Chondrocyte (in vitro differentiated cells): ENCODE measurements around the gene FAM193A. TPM values are rescaled to one million over a fixed set of nuclear protein-coding genes. Genes with fewer than 3 reads are reported as not detected.

Experiments
- DNase-seq: peaks from one replicate; pipeline ENCODE4 v3.0.0; 2021; ENCODE audit warnings: mixed read lengths, low spot score
- H3K27ac Mint-ChIP-seq: one replicate; pipeline ENCODE4 v1.8.0; 2021; ENCODE audit warnings: mild to moderate bottlenecking, moderate library complexity, mixed read lengths; ENCODE audit not compliant: unreplicated experiment
- H3K27me3 Mint-ChIP-seq: 2 replicates; pipeline ENCODE4 v1.8.0; 2021; ENCODE audit warnings: low read depth, mixed read lengths
- H3K36me3 Mint-ChIP-seq: 2 replicates; pipeline ENCODE4 v1.8.0; 2021; ENCODE audit warnings: low read depth, mixed read lengths
- H3K4me1 Mint-ChIP-seq: 2 replicates; pipeline ENCODE4 v1.8.0; 2021; ENCODE audit warnings: low read depth, mild to moderate bottlenecking, mixed read lengths
- H3K4me3 Mint-ChIP-seq: one replicate; pipeline ENCODE4 v1.8.0; 2021; ENCODE audit warnings: mild to moderate bottlenecking, moderate library complexity, mixed read lengths; ENCODE audit not compliant: unreplicated experiment
- H3K9me3 Mint-ChIP-seq: 2 replicates; pipeline ENCODE4 v1.8.0; 2021; ENCODE audit warnings: low read depth, mixed read lengths
- total RNA-seq: library from RNA; stranded (reverse); gene quantifications from 3 replicates; pipeline ENCODE4 v1.2.1, GENCODE V29; 2021
- TF ChIP-seq, protein P1 (sequence below): fragments of 200-600 bp; sonication (generic); IDR thresholded peaks from 2 replicates; pipeline ENCODE4 v1.5.0; 2021; ENCODE audit warnings: antibody characterized with exemption, mild to moderate bottlenecking, moderate library complexity

Gene FAM193A
- total RNA-seq, 1 donor from 2014 or later = 24.9 TPM

DNA sequence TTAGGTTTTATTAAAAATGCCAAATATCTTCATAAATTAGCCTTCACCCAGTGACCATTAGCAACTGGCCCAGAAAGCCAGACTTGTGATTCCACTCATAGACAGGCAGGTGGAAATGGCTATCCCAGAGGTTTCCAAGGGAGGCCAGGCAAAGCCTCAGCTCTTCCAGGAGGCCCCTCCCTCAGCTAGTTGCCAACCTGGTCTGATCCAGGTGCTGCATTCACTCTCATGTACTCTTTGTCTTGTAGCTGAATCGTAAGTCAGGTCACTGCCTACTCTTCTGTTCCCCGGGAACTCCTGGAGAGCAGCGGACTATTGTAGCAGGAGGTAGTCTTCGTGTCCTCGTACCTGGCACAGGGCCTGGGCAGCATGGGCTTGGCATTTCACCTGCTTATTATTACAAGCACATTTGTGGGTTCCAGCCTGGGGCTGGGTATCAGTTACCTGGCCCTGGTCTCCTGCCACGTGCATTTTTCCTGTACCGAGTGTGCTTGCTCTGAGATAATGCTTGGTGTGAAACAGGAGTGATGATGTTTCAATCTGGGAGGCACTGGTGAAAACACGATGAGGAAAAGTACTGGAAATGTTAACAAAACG lies 101.6 kb downstream of the FAM193A start:
- H3K9me3 Mint-ChIP-seq = no peaks in the 10 kb centered on the region
- TF ChIP-seq, protein P1, sequence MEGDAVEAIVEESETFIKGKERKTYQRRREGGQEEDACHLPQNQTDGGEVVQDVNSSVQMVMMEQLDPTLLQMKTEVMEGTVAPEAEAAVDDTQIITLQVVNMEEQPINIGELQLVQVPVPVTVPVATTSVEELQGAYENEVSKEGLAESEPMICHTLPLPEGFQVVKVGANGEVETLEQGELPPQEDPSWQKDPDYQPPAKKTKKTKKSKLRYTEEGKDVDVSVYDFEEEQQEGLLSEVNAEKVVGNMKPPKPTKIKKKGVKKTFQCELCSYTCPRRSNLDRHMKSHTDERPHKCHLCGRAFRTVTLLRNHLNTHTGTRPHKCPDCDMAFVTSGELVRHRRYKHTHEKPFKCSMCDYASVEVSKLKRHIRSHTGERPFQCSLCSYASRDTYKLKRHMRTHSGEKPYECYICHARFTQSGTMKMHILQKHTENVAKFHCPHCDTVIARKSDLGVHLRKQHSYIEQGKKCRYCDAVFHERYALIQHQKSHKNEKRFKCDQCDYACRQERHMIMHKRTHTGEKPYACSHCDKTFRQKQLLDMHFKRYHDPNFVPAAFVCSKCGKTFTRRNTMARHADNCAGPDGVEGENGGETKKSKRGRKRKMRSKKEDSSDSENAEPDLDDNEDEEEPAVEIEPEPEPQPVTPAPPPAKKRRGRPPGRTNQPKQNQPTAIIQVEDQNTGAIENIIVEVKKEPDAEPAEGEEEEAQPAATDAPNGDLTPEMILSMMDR = no peak

DNA sequence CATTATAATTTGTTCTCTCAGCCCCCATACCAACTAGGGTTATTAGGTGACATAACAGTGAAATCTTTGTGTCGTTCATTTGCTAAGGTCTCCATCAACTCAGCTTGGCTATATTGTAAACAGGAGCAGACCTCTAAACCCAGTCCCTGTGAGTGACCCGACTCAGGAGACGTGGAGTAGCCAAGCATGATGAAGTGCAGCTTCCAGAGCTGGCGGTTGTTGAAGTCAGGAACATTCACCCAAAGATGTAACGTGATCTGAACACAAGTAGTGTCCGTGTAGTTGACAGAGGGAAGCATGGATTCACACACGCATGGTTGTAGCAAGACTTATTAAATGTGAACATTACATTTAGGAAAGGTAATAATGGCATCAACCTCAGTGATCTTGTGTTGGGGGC lies 102.3 kb downstream of the FAM193A start:
- peaks cover 18% of the 10 kb centered on the region for H3K36me3 Mint-ChIP-seq
- no peaks in the 10 kb centered on the region for H3K27me3 Mint-ChIP-seq
- H3K4me3 Mint-ChIP-seq = no peak overlapping the region
- H3K27ac Mint-ChIP-seq = no peak overlapping the region
- no peaks in the 10 kb centered on the region for H3K9me3 Mint-ChIP-seq
- DNase-seq = no peak
- peaks cover 3% of the 10 kb centered on the region for H3K4me1 Mint-ChIP-seq
- TF ChIP-seq, protein P1 = no peak

More for the DNA sequence above, 101.6 kb downstream of the FAM193A start:
- Mint-ChIP-seq H3K27ac (no peak overlapping the region), H3K36me3 (peaks cover 18% of the 10 kb centered on the region), H3K4me1 (peaks cover 3% of the 10 kb centered on the region), H3K4me3 (no peak overlapping the region), H3K27me3 (no peaks in the 10 kb centered on the region)
- no peak for DNase-seq

DNA sequence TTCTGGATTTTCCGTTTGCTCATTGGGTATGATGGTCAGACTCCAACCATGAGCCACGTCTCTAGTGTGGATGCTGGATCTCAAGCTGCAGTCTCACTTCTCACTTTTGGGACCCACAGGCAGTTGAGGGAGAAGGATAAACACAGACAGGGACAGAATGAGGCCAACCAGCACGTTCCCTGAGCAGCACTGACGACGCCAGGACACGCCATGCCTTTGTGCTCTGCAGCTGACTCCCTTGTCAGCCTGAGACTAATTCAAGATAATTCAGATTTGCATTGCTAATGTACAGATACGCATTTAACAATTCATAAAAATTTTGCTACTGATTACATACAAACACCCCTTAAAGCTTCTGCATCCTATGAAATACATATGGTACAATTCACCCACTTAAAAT lies 106.5 kb downstream of the FAM193A start:
- Mint-ChIP-seq H3K4me3 (no peak overlapping the region), H3K36me3 (peaks cover 22% of the 10 kb centered on the region), H3K27ac (no peak overlapping the region), H3K27me3 (no peaks in the 10 kb centered on the region), H3K9me3 (no peaks in the 10 kb centered on the region), H3K4me1 (no peaks in the 10 kb centered on the region)
- no peak for DNase-seq
- TF ChIP-seq, protein P1 = no peak

DNA sequence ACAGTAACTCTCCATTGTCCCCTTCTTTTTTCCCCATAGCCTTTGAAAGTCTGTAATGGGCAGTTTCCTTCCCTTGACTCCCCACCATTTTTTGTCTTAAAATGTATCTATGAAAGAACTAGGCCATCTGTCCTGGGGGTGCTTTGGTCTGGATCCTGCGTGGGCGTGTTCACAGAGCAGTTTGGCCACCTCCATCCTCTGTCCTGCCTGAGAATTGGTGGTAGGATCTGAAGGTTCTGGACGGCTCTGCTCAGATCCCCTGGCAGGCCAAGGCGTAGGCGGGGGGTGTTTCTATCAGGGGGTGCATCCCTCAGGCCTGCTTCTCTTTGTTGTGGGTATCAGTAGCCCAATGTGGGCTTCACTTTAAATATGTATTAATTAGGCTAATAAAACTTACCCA lies 107.1 kb downstream of the FAM193A start:
- Mint-ChIP-seq H3K27me3 (no peaks in the 10 kb centered on the region), H3K36me3 (peaks cover 26% of the 10 kb centered on the region), H3K4me3 (no peak overlapping the region), H3K27ac (no peak overlapping the region), H3K9me3 (no peaks in the 10 kb centered on the region), H3K4me1 (no peaks in the 10 kb centered on the region)
- TF ChIP-seq, protein P1 = no peak
- no peak for DNase-seq

DNA sequence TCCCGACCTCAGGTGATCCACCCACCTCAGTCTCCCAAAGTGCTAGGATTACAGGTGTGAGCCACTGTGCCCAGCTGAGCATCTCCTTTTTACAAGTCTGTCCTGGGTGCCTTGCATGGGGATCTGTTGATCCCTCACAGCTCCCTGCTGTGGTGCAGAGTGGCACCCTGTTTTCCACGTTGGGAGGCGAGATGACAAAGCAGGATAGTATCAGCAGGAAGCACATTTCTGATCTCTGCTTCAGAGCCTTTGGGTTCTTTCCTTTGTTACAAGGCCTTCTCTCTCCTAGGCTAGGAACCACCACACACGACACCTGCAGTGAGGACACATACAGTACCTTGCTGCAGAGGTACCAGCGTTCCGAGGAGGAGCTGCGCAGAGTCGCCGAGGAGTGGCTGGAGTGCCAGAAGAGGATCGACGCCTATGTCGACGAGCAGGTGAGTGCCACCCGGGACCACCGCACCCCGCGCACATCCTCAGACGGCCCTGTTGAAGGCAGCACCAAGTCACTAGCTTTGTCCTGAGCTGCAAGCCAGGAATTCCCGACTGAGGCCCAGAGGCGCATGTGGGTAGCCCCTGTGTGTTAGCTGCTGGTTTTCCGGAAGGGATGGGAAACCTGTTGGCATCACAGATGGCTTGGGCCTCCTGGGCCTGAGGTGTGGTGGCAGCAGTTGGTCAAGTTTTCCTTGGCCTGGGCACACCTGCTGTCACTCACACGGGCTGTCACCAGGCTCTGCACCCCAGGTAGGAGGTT lies 110.1 kb downstream of the FAM193A start:
- Mint-ChIP-seq H3K27me3 (no peaks in the 10 kb centered on the region), H3K9me3 (no peaks in the 10 kb centered on the region), H3K4me1 (peaks cover 4% of the 10 kb centered on the region), H3K36me3 (peaks cover 29% of the 10 kb centered on the region), H3K27ac (no peak overlapping the region), H3K4me3 (no peak overlapping the region)
- DNase-seq = no peak
- TF ChIP-seq, protein P1 = no peak
